Measurements from ENCODE around the gene LHPP.

- TF ChIP-seq EZH2 (IDR thresholded peaks at IDR 0.05) = no peak
- TF ChIP-seq CTCF (IDR thresholded peaks at IDR 0.05) = no peak
- TF ChIP-seq EZH2phosphoT487 (IDR thresholded peaks at IDR 0.05) = no peak
Observed at GRCh38 chr10:124566981-124567835, 105.6 kb downstream of the LHPP start.

Data from neural progenitor cell (in vitro differentiated cells).